ENCODE measurements around the gene SFRP4. TPM values are rescaled to one million over a fixed set of nuclear protein-coding genes. Genes with fewer than 3 reads are reported as not detected.

Gene SFRP4
- 18.7 and 59.5 TPM in 2 replicates for total RNA-seq

DNA sequence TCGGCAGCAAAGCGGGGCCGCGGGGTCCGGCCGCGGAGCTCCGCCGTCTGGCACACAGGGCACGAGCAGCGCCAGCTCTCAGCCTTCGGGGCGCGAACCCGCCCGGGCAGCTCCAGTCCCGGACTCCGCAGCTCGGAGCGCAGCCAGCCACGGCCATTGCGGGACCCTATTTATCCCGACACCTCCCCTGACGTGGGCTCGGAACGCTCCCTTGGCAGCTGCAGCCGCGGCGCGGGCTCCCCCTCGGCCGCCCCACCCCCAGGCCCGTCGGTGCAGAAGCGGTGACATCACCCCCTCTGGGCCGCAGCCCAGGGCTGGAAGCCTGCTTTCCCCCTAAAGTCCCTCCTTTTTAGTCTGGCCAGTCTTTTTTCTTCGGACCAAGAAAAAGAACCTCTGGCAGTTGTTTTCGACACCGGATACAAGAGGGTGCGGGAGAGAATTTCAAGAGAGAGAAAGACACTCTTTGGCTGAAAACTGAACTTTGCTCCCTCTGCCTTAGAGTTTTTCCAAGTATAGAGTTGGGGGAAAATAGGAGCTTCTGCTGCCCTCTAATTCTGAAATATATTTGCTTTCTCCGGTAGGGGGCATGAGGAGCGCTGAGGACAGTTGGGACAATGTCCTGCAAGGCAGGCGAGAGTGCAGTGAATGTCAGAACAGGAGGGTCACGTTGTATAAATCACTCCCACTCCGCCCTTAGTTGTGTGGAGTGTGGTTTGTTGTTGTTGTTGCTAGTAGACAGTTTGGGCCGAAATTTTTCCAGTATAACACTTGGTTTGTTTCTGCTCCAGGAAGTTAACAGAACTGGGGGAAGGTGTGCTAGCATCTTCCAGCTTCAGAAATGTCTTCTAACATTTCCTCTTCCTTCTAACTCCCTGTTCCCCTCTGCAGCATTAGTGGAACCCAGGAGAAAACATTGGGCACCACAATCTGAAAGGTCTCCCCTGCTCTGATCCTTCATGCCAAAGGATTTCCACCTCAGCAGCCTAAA lies at the start of gene SFRP4:
Gene SFRP4, minus strand, starts transcription at position 145 of the 988 bp plus-strand sequence. CDS start 280 bp downstream, outside the sequence.

DNA sequence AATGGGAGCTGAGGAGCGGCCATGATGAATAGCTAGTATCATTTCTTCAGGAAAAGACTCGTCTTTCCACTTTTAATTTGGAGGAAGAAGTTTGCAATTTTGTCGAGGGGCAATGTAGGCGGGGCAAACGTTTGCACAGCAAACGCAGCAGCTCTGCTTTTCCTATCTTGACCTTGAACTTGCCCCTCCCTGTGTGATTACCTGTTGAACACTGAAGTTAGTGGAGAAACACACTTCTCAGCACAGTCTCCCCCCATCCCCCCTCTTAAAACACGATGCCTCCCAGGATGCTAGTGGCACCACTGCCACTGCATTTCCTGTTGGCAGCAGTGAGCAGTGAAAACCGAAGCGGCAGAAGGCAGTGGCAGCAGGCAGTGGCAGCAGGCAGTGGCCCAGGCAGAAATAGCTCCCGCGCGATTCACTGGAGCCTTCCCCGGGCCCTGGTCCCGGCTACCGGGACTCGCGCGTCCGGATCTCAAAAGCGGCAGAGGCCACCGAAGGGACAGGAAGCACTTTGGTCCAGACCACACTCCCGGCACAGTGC lies 3.8 kb upstream of the SFRP4 start, which contains the start of gene EPDR1:
Gene EPDR1, plus strand, starts transcription at position 336 of the 544 bp plus-strand sequence. CDS start 300 bp downstream, outside the sequence.

Other genes starting within 250 kb of the SFRP4 start
- 0.32 TPM in 1 of 2 replicates, not detected in the other for gene GPR141, start 233.1 kb downstream of the SFRP4 start, total RNA-seq
- gene NME8, start 68.2 kb downstream of the SFRP4 start, total RNA-seq: not detected in 2 replicates
- 50.4 and 108 TPM in 2 replicates for gene EPDR1, start 3.8 kb upstream of the SFRP4 start, total RNA-seq

All from articular chondrocyte of knee joint (primary cell).